ENCODE measurements around the gene DNAJB9.

Gene DNAJB9

DNA sequence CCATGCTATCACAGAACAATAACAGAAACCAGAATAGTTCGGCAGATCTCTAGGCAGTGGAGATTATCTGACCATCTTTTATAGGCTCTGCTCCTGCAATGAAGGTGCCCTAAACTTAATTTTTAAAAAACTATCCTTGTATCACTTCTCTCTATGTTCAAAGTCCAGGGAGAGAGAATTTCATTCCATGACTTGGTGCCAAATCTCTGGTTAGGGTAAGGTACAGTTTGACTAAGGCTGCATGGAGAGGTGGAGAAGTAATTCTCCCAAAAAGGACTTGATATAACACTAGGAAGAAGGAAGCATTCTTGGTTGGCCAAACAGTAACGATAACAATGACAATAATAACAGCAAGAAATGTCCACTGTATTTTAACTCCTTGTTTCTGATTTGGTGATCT is 40.0 kb downstream of the DNAJB9 start:
- H3K4me3 ChIP-seq (ENCODE audit: low read length) = no peak overlapping the region
- DNase-seq (ENCODE audit: low read depth) = no peak
- TF ChIP-seq, protein P1, sequence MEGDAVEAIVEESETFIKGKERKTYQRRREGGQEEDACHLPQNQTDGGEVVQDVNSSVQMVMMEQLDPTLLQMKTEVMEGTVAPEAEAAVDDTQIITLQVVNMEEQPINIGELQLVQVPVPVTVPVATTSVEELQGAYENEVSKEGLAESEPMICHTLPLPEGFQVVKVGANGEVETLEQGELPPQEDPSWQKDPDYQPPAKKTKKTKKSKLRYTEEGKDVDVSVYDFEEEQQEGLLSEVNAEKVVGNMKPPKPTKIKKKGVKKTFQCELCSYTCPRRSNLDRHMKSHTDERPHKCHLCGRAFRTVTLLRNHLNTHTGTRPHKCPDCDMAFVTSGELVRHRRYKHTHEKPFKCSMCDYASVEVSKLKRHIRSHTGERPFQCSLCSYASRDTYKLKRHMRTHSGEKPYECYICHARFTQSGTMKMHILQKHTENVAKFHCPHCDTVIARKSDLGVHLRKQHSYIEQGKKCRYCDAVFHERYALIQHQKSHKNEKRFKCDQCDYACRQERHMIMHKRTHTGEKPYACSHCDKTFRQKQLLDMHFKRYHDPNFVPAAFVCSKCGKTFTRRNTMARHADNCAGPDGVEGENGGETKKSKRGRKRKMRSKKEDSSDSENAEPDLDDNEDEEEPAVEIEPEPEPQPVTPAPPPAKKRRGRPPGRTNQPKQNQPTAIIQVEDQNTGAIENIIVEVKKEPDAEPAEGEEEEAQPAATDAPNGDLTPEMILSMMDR (conservative IDR thresholded peaks at IDR 0.05; ENCODE audit: low read length) = no peak

DNA sequence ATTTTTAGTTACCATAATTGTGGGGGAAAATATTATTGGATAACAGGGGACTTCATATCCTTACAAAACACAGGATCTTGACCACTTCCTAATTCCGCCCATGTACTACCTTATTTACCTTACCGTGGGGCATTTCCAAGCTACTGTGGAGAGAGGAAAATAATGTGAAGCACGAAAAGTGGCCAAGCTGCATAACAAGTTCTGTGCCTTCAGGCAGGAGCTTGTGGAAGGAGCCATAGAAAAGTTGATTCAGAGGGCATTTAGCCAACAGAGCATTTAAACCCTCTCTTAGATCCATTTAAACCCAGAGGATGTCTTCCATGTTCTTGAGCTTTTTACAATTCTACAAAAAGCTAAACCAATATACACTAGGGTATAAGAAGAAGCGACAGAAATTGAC is 41.6 kb downstream of the DNAJB9 start:
- H3K4me3 ChIP-seq (ENCODE audit: low read length) = no peak overlapping the region
- DNase-seq (ENCODE audit: low read depth) = no peak
- TF ChIP-seq, protein P1 (conservative IDR thresholded peaks at IDR 0.05; ENCODE audit: low read length) = no peak

DNA sequence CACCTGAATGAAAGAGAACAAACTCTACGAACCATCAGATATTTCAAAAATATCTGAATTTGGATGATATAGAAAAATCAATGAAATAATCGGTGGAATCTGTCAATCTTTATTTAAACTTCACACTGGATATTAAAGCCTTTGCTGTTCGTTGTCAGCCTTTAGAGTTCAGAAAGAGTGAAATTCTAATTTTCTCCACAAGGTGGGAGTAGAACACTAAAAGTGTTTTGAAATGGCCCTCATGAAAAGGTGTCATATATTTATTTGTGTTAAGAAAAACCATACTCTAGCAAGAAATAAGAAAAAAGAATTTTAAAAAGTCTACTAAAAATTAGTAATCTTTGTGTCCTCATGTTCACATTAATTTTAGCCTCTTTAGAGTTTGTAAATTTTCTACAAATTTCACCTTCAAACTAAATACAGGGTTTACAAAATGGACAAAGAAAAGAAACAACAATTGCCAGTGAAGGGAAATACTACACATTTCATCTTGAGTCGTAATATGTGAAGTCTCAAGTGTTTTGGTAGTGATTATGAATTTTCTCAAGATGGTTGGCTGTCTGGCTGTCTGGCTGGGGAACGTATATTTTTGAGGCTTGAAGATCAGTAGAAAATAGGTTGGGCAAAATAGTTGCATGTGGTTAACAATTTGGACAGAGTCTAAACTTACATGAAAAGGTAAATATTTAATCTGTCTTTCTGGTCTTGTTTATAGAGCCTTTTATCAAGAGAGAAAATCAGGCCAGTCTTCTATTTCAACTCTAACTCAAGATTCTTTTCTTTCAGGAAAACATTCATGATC is 43.7 kb downstream of the DNAJB9 start:
- DNase-seq (ENCODE audit: low read depth) = peak; percentile 31
- TF ChIP-seq, protein P1 (conservative IDR thresholded peaks at IDR 0.05; ENCODE audit: low read length) = peak; percentile 72

DNA sequence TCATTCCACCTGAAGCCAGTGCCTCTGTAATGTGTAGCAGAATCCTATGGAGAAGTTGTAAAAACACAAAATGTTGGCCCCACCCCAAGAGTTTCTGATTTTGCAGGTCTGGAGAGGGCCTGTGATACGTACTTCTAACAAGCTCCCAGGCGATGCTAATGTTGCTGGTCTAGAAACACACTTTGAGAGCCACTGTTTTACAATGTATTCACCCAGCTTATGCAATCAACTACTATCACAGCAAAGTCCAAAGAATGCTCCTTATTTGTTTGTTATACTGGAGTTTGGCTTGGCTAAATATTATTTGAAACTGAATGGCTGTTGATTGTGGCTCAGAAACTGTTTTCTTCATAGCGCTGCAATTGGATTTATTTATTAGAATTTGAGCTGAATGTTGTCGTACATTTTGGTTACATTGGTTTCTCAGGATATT is 44.3 kb downstream of the DNAJB9 start:
- TF ChIP-seq, protein P1 (conservative IDR thresholded peaks at IDR 0.05; ENCODE audit: low read length) = no peak
- no peak for DNase-seq (ENCODE audit: low read depth)
- no peak overlapping the region for H3K4me3 ChIP-seq (ENCODE audit: low read length)

More for the DNA sequence above, 43.7 kb downstream of the DNAJB9 start:
- no peak overlapping the region for H3K4me3 ChIP-seq (ENCODE audit: low read length)

DNA sequence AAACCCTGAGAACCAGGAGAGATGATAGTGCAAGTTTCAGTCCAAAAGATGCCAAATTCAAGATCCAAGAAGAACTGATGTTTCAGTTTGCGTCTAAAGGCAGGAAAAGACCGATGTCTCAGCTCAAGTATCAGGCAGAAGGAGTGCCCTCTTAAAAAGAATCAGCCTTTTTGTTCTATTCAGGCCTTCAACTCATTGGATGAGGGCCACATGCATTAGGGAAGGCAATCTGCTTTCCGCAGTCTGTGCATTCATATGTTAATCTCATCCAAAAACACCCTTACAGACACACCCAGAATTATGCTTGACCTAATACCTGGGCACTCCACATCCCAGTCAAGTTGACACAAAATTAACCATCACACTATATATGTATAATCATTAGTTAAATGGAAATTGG is 45.2 kb downstream of the DNAJB9 start:
- no peak for DNase-seq (ENCODE audit: low read depth)
- H3K4me3 ChIP-seq (ENCODE audit: low read length) = no peak overlapping the region
- TF ChIP-seq, protein P1 (conservative IDR thresholded peaks at IDR 0.05; ENCODE audit: low read length) = no peak

DNA sequence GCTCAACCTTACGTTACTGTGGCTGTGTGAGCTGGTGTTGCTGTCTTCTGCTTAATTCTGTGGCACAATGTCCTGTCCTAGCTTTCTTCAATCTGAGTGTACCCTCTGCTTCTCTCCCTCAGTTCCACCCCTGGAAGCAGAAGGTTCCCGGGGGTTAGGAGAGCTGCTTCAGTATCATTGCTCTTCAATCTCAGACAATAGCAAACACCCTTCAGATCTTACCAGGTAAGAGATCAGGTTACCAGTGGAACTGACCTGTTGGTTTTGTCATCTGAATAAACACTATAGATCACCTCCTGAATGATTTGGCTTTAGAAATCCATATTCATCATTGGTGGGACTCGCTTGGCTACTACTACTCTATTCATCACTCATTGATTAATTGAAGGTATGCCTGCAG is 48.4 kb downstream of the DNAJB9 start:
- H3K4me3 ChIP-seq (ENCODE audit: low read length) = no peak overlapping the region
- TF ChIP-seq, protein P1 (conservative IDR thresholded peaks at IDR 0.05; ENCODE audit: low read length) = no peak
- DNase-seq (ENCODE audit: low read depth) = no peak

DNA sequence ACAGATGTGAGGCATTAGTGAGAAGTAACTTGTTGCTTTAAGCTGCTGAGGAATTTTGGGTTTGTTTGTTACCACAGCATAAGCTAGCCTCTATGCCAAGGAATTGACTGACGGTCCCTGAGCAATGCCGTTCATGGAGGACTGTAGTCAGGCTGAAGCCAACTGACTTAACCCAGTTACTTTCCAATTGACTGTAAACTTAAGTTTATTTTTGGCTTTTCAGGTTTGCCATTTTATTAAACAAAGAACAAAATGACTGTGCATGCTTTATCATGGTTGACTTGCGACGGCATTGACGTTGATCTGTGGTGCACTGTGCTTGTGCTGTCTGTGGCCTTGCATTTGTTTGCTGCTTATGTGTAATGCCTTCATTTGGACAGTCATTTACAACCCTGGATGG is 53.5 kb downstream of the DNAJB9 start:
- TF ChIP-seq, protein P1 (conservative IDR thresholded peaks at IDR 0.05; ENCODE audit: low read length) = no peak
- DNase-seq (ENCODE audit: low read depth) = no peak
- no peak overlapping the region for H3K4me3 ChIP-seq (ENCODE audit: low read length)
